Measurements from ENCODE around the gene PGK1.

The PGK1 gene

DNA sequence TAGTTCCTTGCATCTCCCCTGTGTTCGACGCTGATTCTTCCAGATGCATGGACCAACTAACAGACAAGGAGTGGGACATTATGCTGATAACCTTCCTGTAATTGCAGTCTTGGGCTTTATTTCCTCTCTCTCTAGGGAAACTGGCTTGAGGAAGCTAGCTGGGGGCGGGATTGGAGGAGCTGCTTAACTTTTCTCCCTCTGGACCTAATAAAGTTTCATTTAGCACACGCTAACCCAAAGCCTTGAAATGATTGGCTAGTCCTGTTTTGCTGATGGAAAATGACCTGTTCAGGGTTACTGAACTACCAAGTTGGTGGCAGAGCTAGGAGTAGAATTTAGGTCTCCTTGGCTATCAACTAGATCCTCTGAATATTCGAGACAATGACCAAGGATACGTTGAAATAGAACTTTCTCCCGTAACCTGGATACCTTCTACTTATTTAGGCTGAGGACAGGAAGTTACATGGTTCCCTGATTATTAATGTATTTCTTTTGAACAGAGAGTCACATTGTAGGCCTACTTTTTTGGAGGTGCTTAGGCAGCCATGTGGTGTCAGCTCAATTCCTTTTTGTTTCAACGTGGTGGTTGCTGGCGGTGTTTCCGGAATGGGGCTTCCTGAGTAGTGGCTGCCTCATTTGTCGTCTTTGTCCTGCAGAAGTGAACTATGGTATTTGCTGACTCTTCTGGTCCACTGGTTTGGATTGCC, 2.0 kb downstream of the PGK1 start:
- H3K27ac ChIP-seq = peak overlapping the region; percentile 87; the same call in 1 of the 2 replicates
- TF ChIP-seq, protein P1, sequence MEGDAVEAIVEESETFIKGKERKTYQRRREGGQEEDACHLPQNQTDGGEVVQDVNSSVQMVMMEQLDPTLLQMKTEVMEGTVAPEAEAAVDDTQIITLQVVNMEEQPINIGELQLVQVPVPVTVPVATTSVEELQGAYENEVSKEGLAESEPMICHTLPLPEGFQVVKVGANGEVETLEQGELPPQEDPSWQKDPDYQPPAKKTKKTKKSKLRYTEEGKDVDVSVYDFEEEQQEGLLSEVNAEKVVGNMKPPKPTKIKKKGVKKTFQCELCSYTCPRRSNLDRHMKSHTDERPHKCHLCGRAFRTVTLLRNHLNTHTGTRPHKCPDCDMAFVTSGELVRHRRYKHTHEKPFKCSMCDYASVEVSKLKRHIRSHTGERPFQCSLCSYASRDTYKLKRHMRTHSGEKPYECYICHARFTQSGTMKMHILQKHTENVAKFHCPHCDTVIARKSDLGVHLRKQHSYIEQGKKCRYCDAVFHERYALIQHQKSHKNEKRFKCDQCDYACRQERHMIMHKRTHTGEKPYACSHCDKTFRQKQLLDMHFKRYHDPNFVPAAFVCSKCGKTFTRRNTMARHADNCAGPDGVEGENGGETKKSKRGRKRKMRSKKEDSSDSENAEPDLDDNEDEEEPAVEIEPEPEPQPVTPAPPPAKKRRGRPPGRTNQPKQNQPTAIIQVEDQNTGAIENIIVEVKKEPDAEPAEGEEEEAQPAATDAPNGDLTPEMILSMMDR (conservative IDR thresholded peaks at IDR 0.05) = no peak

DNA sequence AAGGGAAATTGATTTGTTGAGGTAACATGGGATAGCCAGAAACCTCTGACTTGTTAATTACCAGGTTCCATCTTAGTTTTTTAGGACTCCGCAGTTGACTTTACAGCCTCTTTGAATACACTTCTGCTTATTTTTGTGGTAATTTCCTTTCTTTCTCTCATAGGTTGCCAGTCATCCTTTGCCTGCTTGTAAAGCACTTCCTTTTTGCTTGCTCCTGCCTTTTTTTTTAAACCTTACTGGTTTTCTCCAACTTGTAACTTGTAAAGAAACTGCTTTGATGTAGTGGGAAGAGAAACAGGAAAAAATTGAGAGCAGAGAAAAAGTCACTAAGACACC, 2.6 kb downstream of the PGK1 start:
- TF ChIP-seq, protein P1 (conservative IDR thresholded peaks at IDR 0.05) = no peak
- H3K27ac ChIP-seq = no peak overlapping the region

DNA sequence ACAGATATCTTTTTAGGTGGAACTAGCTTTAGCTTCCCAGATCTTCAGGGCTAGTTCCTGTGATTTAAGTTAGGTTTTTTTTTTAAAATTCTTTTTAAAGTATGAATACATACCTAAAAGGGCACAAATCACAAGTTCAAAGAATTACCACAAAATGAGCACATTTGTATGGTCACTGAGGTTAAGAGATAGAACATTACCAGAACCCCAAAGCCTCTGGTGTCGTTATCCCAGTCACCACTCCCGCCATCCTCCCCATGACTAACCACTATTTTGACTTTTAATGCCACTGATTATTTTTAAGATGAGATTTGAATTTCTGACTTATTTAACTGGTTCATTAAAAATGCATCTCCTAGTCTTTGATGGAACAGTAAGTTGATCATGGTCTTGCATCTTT, 5.4 kb downstream of the PGK1 start:
- H3K27ac ChIP-seq = no peak overlapping the region
- TF ChIP-seq, protein P1 (conservative IDR thresholded peaks at IDR 0.05) = no peak

DNA sequence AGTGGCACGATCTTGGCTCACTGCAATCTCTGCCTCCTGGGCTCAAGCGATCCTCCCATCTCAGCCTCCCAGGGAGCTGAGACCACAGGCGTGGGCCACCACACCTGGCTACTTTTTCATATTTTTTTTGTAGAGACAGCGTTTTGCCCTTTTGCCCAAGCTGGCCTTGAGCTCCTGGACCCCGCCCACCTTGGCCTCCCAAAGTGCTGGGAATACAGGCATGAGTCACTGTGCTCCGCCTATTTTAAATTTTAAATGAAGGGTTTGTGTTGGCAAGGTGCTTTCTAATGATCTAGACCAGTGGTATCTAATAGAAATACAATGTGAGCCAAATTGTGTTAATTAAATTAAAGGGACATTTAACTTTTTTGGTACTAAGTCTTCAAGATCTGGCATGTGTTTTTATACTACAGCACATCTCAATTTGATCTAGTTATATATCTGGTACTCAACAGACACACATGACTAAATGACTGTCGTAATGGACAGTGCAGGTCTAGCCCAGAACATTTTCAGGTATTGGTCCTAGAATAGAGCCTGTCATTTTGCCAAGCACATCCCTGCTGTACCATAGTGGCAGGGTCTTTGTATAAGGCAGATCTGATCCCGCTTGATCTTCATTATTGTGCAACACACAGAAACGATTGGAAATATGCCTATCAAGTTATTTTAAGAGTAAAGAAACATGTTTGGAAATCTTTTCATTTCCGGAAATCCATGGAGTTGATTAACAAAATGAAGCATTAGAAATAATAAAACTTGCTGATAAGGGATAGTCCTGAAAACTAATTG, 7.3 kb downstream of the PGK1 start:
- TF ChIP-seq, protein P1 (conservative IDR thresholded peaks at IDR 0.05) = no peak
- no peak overlapping the region for H3K27ac ChIP-seq

DNA sequence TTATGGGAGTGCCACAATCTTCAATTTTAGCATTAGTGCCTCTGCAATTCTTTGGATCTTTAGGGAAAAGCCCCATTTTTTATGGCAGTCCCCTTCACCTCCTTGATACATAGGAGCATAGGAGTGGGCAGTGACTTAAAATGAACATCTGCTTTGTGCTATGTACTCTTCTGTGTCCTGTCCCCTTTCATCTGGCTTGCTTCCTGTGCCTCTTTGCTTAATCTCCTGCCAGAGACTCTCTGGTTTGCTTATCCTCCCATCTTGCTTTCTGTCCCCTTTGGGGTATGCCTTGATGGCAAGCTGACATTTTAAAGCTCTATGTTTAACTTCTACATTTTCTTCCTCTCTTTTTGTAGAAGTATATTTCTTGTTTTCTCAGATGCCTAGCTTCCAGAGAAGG, 12.3 kb downstream of the PGK1 start:
- H3K27ac ChIP-seq = no peak overlapping the region
- TF ChIP-seq, protein P1 (conservative IDR thresholded peaks at IDR 0.05) = no peak

DNA sequence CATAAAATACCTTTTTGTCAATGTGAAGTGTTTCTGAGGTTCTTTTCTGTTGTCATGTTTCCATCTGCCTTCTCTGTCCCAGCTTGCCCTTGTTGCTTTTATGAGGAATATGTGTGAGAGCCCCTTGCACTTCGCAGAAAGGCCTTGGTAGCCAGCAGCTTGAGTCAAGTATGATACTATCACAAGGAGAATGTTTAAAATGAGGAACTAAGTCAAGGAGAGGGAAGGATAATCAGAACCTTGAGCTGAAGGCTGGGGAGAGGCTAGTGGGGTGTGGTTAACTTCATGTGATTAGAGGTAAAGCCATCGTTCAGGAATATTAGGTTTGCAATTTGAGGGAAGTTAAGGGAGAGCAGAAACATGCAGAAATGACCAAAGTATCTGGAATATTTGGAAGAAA, 12.7 kb downstream of the PGK1 start:
- TF ChIP-seq, protein P1 (conservative IDR thresholded peaks at IDR 0.05) = no peak
- H3K27ac ChIP-seq = no peak overlapping the region

DNA sequence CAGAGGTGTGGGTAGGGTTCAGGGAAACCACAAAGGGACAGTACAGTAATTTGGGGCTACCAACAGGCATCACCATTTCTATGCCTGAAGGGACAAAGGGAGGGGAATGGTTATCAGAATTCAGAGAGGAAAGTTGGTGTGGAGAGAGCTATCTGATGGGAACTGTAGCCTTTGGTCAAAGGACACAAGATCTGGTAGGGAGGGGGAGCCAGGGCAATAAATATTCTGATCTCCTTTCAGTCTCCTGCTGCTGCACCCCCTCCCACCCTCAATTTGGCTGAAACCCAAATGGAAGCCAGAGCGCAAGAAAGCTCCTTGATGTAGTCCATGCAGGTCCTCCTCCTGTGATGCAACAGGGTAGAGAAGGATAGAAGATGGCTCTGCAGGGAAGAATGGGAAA, 14.6 kb downstream of the PGK1 start:
- TF ChIP-seq, protein P1 (conservative IDR thresholded peaks at IDR 0.05) = no peak
- H3K27ac ChIP-seq = no peak overlapping the region

Measured in VCaP (cell line).